Measurements from ENCODE around the gene DYDC1. TPM values are rescaled to one million over a fixed set of nuclear protein-coding genes. Genes with fewer than 3 reads are reported as not detected.

The DYDC1 gene
- total and polyA plus RNA-seq, 2 donors (not counting 3 experiments of a cell fraction or from before 2014, with no cell fraction given): not detected

- DNase-seq (ENCODE audit: low read depth, low spot score): no peak
- H3K9me3 ChIP-seq (replicated peaks; ENCODE audit: control insufficient read depth, insufficient read depth, low read length): no peaks in the 10 kb centered on the region
- no peaks in the 10 kb centered on the region for H3K4me1 ChIP-seq (ENCODE audit: control insufficient read depth, extremely low read depth, insufficient read depth, low read length)
- BruUV-seq (replicated peaks): no TSS peak
- POLR2A ChIA-PET: no interaction called here
- H3K9ac ChIP-seq (replicated peaks; ENCODE audit: extremely low read depth, insufficient read depth, low read length): no peak overlapping the region
- H3K27ac ChIP-seq (ENCODE audit: insufficient read depth, low read depth, low read length): no peak overlapping the region
- FAIRE-seq: no peak
- H3K27me3 ChIP-seq (ENCODE audit: control insufficient read depth in 2 of 2, insufficient read depth in 2 of 2, low read length in 2 of 2): peaks cover 2 to 3% of the 10 kb centered on the region in 2 experiments
- no peak overlapping the region for H3K4me2 ChIP-seq (ENCODE audit: insufficient read depth, low read length)
- no peaks in the 10 kb centered on the region for H4K20me1 ChIP-seq (replicated peaks; ENCODE audit: control insufficient read depth, extremely low read depth, insufficient read depth, low read length)
- H3K36me3 ChIP-seq (ENCODE audit: control insufficient read depth in 2 of 2, extremely low read depth in 1 of 2, insufficient read depth in 2 of 2, low read length in 2 of 2): no peaks in the 10 kb centered on the region
- H2AFZ ChIP-seq (ENCODE audit: low read depth, low read length): no peak overlapping the region
- no peaks in the 10 kb centered on the region for H3K79me2 ChIP-seq (ENCODE audit: control insufficient read depth, insufficient read depth, low read length)
- no peak overlapping the region for H3K4me3 ChIP-seq (replicated peaks in 1 of 3; ENCODE audit: insufficient read depth in 1 of 3, low read depth in 1 of 3, low read length in 3 of 3)
- dilution Hi-C loops (cut with MboI; ENCODE audit: extremely low pct_ligation_motif_present, low sequenced_read_pairs) (no loop called here), intact Hi-C loops (cut with micrococcal nuclease) (no loop called here)
- no peak for TF ChIP-seq MYC (IDR thresholded peaks at IDR 0.05; ENCODE audit: low read depth, low read length)
- TF ChIP-seq FOS (IDR thresholded peaks at IDR 0.05; ENCODE audit: borderline replicate concordance, insufficient read depth, low read length): no peak
- TF ChIP-seq EZH2 (IDR thresholded peaks at IDR 0.05; ENCODE audit: borderline replicate concordance, low read depth, low read length, severe bottlenecking): no peak
- no peak for TF ChIP-seq POLR2A (IDR thresholded peaks at IDR 0.05; ENCODE audit: low read depth, low read length)
- no peak for TF ChIP-seq POLR2AphosphoS5 (IDR thresholded peaks at IDR 0.05; ENCODE audit: insufficient read depth, low read depth, low read length)
- no peak for TF ChIP-seq GATA2 (IDR thresholded peaks at IDR 0.05; ENCODE audit: insufficient read depth, insufficient read length, low read depth, low read length)
- TF ChIP-seq CTCF (IDR thresholded peaks at IDR 0.05; ENCODE audit: extremely low read depth in 1 of 2, insufficient read depth in 1 of 2, low read depth in 1 of 2, low read length in 2 of 2): no peak
- TF ChIP-seq JUN (IDR thresholded peaks at IDR 0.05; ENCODE audit: borderline replicate concordance, insufficient read depth, insufficient read length, low read depth): no peak
- no peak for TF ChIP-seq MAX (IDR thresholded peaks at IDR 0.05; ENCODE audit: insufficient read depth, insufficient read length)
- CTCF ChIA-PET: no interaction called here
- no peaks in the 10 kb centered on the region for H3K9me1 ChIP-seq (replicated peaks; ENCODE audit: control insufficient read depth, extremely low read depth, insufficient read depth, low read length)
Measured at GRCh38 chr10:80292607-80293239, 63.8 kb downstream of the DYDC1 start.

Measured in endothelial cell of umbilical vein (primary cell).